Measurements from ENCODE around the gene DCK. TPM values are rescaled to one million over a fixed set of nuclear protein-coding genes. Genes with fewer than 3 reads are reported as not detected.
"Not testable (repeated sequence)": the region's sequence is repeated elsewhere in the genome, so short reads cannot be mapped to it uniquely, and the experiment has no call there.

The DCK gene
- total RNA-seq, 1 donor, result 38.4 TPM

DNA sequence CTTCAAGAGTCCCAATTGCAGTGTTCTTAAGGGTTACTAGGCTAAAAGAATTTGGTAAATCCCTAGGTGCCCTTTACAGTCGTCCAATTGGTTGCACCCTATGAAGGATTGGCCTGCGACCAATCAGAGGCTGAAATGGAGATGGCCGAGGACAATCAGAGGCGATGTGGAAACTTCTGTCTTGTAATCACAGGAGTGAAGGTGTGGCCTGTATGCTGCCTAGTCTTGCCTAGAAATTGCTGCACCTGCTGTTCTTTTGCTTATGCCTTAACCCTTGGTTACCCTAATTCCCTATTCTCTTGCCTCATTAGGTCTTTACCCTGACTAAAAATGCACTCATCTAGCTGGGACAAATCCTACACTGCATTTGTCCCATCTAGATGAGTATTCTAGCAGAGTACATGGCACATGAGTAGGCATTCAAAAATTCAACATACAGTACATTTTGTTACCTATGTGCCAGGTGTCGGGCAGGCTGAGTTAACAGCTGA is 1.0 kb upstream of the DCK start:
- H3K9me3 ChIP-seq (ENCODE audit: low read depth, low read length), result no peaks in the 10 kb centered on the region
- no peak overlapping the region for H3K4me3 ChIP-seq (ENCODE audit: low read length)
- H3K27me3 ChIP-seq (ENCODE audit: insufficient read depth, low read length), result no peaks in the 10 kb centered on the region
- H3K4me1 ChIP-seq (ENCODE audit: insufficient read depth, low read length), result peaks cover 36% of the 10 kb centered on the region

DNA sequence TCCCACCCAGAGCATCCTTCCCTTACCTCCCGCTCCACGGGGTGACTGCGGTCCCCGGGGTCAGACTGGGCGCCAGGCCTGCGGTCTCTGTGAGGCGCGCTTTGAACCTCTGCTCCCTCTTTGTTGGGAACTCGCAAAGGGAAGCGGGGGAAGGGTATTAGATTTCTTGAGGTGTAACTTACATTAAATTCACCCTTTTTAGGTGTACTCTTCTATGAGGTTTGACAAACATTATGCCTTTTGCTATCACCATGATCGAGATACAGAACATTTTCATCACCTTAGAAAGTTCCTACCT is 569 bp downstream of the DCK start:
- Histone ChIP-seq H3K9me3 (ENCODE audit: low read depth, low read length) (no peaks in the 10 kb centered on the region), H3K4me1 (ENCODE audit: insufficient read depth, low read length) (peaks cover 46% of the 10 kb centered on the region), H3K27me3 (ENCODE audit: insufficient read depth, low read length) (no peaks in the 10 kb centered on the region), H3K4me3 (ENCODE audit: low read length) (peak overlapping the region; percentile 91)

DNA sequence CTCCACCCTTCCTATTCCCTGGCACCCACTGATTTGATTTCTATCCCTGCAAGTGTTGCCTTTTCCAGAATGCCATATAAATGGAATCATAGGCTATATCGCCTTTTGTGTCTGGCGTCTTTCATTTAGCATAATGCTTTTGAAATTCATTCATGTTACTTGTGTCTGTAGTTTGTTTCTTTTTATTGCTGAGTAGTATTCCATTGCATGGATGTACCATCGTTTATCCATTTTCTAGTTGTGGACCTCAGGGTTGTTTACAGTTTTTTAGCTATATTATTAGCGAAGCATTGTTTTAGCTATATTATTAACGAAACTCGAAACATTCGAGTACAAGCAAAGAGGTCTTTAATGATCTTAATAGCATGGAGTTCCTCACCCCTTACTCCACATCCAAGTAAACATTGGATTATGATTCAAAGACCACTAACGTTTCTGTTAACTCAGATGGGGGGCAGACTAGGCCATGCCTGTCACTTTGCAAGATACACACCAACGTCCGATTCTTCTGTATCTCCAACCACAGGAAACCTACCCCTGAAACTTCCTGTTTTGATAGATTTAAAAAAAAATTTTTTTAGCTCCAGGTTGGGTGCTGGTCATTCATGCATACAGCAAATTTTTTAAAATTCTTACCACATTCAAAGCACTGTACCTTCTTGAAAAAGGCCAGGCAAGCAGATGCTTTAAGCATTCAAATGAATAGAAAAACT is 1.1 kb downstream of the DCK start:
- no peaks in the 10 kb centered on the region for H3K27me3 ChIP-seq (ENCODE audit: insufficient read depth, low read length)
- H3K4me1 ChIP-seq (ENCODE audit: insufficient read depth, low read length), result peaks cover 46% of the 10 kb centered on the region
- no peaks in the 10 kb centered on the region for H3K9me3 ChIP-seq (ENCODE audit: low read depth, low read length)
- peak overlapping the region; percentile 91 for H3K4me3 ChIP-seq (ENCODE audit: low read length)

DNA sequence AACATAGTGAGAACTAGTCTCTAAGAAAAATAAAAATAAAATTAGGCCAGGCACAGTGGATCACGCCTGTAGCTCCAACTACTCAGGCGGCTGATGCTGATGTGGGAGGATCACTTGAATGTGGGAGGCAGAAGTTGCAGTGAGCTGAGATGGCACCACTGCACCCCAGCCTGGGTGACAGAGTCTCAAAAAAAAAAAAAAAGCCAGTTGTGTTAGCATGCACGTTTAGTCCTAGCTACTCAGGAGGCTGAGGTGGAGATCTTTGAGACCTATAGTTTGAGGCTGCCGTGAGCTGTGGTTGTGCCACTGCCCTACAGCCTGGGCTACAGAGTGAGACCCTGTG is 2.5 kb downstream of the DCK start:
- Histone ChIP-seq H3K4me1 (ENCODE audit: insufficient read depth, low read length) (peaks cover 46% of the 10 kb centered on the region), H3K9me3 (ENCODE audit: low read depth, low read length) (no peaks in the 10 kb centered on the region), H3K4me3 (ENCODE audit: low read length) (peak overlapping the region; percentile 91), H3K27me3 (ENCODE audit: insufficient read depth, low read length) (no peaks in the 10 kb centered on the region)

DNA sequence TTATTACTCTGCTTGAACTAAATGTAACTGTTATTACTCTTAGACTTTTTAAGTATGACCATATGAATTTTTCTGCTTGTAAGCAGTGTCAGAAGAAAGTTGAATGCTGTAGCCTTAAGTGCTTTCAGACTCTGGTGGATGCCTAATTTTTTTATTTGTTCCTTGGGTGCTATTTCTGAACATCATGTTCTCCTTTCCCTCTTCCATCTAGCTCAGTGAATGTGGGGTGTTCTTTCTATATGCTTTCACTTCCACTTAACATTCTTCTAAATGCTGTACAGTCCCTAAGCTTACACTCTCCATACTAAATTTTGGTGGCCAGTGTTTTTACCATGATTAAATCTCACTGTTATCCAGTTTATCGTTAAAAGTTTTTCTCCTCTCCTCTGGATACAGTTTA is 3.6 kb downstream of the DCK start:
- no peak overlapping the region for H3K4me3 ChIP-seq (ENCODE audit: low read length)
- peaks cover 49% of the 10 kb centered on the region for H3K4me1 ChIP-seq (ENCODE audit: insufficient read depth, low read length)
- H3K27me3 ChIP-seq (ENCODE audit: insufficient read depth, low read length), result no peaks in the 10 kb centered on the region
- H3K9me3 ChIP-seq (ENCODE audit: low read depth, low read length), result no peaks in the 10 kb centered on the region

DNA sequence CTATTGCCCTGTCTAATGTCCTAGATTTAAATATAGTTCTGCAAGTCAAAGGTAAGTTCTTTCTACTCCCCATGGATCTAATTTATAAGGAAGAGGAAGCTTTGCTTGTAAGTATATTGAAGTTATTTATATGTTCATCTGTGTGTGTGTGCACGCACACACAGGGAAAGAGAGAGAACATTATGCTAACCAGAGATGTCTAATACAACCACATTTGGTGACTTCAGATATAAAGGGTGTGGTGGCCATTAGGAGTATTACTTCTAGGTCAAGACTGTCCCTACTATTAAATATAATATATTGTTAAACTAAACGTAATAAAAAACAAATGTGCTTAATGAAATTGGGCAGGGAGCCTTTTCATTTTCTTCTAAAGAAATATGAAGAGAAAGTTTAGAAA is 4.1 kb downstream of the DCK start:
- H3K4me1 ChIP-seq (ENCODE audit: insufficient read depth, low read length), result peaks cover 48% of the 10 kb centered on the region
- no peak overlapping the region for H3K4me3 ChIP-seq (ENCODE audit: low read length)
- H3K27me3 ChIP-seq (ENCODE audit: insufficient read depth, low read length), result no peaks in the 10 kb centered on the region
- H3K9me3 ChIP-seq (ENCODE audit: low read depth, low read length), result no peaks in the 10 kb centered on the region

DNA sequence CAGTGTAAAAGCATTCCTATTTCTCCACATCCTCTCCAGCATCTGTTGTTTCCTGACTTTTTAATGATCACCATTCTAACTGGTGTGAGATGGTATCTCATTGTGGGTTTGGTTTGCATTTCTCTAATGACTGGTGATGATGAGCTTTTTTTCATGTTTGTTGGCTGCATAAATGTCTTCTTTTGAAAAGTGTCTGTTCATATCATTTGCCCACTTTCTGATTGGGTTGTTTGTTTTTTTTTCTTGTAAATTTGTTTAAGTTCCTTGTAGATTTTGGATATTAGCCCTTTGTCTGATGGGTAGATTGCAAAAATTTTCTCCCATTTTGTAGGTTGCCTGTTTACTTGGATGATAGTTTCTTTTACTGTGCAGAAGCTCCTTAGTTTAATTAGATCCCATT is 6.2 kb downstream of the DCK start:
- not testable (repeated sequence) for H3K9me3 ChIP-seq (ENCODE audit: low read depth, low read length); H3K27me3 ChIP-seq (ENCODE audit: insufficient read depth, low read length); H3K4me3 ChIP-seq (ENCODE audit: low read length)
- peaks cover 55% of the 10 kb centered on the region for H3K4me1 ChIP-seq (ENCODE audit: insufficient read depth, low read length)

DNA sequence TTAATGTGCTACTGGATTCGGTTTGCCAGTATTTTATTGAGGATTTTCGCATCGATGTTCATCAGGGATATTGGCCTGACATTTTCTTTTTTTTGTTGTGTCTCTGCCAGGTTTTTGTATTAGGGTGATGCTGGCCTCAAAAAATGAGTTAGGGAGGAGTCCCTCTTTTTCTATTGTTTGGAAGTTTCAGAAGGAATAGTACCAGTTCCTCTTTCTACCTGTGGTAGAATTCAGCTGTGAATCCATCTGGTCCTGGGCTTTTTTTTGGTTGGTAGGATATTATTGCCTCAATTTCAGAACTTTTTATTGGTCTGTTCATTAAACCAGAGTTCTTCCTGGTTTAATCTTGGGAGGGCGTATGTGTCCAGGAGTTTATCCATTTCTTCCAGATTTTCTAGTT is 7.9 kb downstream of the DCK start:
- not testable (repeated sequence) for H3K4me3 ChIP-seq (ENCODE audit: low read length); H3K9me3 ChIP-seq (ENCODE audit: low read depth, low read length); H3K27me3 ChIP-seq (ENCODE audit: insufficient read depth, low read length)
- peaks cover 55% of the 10 kb centered on the region for H3K4me1 ChIP-seq (ENCODE audit: insufficient read depth, low read length)

DNA sequence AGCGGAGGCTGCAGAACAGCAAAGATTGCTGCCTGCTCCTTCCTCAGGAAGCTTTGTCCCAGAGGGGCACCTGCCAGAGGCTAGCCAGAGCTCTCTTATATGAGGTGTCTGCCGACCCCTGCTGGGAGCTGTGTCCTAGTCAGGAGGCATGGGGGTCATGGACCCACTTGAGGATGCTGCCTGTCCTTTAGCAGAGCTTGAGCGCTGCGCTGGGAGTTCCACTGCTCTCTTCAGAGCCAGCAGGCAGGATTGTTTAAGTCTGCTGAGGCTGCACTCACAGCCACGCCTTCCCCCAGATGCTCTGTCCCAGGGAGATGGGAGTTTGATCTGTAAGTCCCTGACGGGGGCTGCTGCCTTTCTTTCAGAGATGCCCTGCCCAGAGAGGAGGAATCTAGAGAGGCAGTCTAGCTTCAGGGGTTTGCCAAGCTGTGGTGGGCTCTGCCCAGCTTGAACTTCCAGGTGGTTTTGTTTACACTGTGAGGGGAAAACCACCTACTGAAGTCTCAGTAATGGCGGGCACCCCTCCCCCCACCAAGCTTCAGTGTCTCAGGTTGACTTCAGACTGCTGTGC is 10.9 kb downstream of the DCK start:
- H3K9me3 ChIP-seq (ENCODE audit: low read depth, low read length), result no peaks in the 10 kb centered on the region
- no peak overlapping the region for H3K4me3 ChIP-seq (ENCODE audit: low read length)
- H3K4me1 ChIP-seq (ENCODE audit: insufficient read depth, low read length), result peaks cover 39% of the 10 kb centered on the region
- no peaks in the 10 kb centered on the region for H3K27me3 ChIP-seq (ENCODE audit: insufficient read depth, low read length)

DNA sequence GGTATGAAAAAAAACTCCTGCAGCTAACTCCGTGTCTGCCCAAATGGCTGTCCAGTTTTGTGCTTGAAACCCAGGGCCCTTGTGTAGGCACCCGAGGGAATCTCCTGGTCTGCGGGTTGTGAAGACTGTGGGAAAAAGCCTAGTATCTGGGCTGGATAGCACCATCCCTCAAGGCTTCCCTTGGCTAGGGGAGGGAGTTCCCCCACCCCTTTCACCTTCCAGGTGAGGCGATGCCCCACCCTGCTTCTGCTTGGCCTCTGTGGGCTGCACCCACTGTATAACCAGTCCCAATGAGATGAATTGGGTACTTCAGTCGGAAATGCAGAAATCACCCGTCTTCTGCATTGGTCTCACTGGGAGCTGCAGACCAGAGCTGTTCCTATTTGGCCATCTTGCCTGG is 11.6 kb downstream of the DCK start:
- H3K9me3 ChIP-seq (ENCODE audit: low read depth, low read length); H3K27me3 ChIP-seq (ENCODE audit: insufficient read depth, low read length); H3K4me3 ChIP-seq (ENCODE audit: low read length): not testable (repeated sequence)
- peaks cover 44% of the 10 kb centered on the region for H3K4me1 ChIP-seq (ENCODE audit: insufficient read depth, low read length)

DNA sequence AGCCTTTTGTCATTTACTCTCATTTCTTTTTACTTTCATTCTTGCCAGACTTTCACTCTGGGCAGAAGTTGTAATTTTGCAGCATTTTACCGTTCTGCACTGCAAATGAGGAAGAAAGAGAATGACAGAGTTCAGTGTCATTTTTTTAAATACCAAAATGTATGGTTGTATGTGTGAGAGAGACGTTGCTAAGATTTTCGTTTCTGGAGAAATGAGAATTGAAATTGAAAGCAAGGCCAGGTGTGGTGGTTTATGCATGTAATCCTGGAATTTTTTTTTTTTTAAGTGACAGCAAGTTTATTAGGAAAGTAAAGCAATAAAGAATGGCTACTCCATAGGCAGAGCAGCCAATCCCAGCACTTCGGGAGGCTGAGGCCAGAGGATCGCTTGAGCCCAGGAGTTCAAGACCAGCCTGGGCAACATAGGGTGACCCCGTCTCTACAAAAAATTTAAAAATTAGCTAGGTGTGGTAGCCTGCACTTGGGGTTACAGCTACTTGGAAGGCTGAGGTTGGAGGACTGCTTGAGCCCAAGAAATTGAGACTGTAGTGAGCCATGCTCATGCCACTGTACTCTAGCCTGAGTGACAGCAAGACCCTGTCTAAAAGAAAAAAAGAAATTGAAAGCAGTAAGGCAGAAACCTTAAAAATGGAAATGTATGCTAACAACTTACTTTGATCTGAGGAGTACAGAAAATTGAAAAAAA is 12.9 kb downstream of the DCK start:
- H3K4me1 ChIP-seq (ENCODE audit: insufficient read depth, low read length), result peaks cover 44% of the 10 kb centered on the region
- H3K27me3 ChIP-seq (ENCODE audit: insufficient read depth, low read length), result no peaks in the 10 kb centered on the region
- H3K4me3 ChIP-seq (ENCODE audit: low read length), result no peak overlapping the region
- no peaks in the 10 kb centered on the region for H3K9me3 ChIP-seq (ENCODE audit: low read depth, low read length)

DNA sequence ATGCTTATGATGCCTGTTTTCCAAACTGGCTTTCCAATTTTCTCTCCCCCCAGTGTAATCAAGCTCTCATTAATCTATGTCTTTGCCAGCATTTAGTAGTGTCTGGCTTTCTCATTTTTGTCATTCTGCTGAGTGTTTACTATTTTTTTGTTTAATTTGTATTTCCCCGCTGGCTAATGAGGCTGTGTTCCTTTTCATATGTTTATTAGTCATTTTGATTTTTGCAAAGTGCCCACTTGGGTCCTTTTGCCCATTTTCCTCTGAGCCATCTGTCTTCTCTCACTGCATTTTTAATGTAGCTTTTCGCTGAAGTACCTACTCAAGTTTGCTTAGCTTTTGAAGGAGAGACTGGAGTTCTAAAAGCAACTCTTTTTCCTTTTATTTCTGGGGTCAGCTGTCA is 14.7 kb downstream of the DCK start:
- Histone ChIP-seq H3K9me3 (ENCODE audit: low read depth, low read length) (no peaks in the 10 kb centered on the region), H3K4me1 (ENCODE audit: insufficient read depth, low read length) (peaks cover 41% of the 10 kb centered on the region), H3K27me3 (ENCODE audit: insufficient read depth, low read length) (no peaks in the 10 kb centered on the region), H3K4me3 (ENCODE audit: low read length) (no peak overlapping the region)

DNA sequence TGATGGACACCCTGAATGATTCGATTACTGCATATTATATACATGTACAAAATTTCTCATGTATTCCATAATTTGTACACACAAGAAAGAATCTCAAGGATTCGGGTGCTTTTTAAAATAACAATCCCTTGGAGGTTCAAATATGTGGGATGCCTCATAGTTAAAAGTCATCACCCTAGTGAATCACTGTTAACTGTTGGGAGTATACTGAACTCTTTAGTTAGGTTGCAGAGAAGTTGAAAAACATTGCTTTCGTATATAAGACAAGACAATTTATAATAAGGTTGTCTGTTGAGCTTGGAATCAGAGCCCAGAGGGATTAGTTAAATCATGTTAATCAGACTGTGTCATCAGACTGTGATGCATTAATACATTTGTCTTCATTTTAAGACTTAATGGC is 15.6 kb downstream of the DCK start:
- no peak overlapping the region for H3K4me3 ChIP-seq (ENCODE audit: low read length)
- H3K4me1 ChIP-seq (ENCODE audit: insufficient read depth, low read length), result peaks cover 32% of the 10 kb centered on the region
- no peaks in the 10 kb centered on the region for H3K9me3 ChIP-seq (ENCODE audit: low read depth, low read length)
- no peaks in the 10 kb centered on the region for H3K27me3 ChIP-seq (ENCODE audit: insufficient read depth, low read length)

DNA sequence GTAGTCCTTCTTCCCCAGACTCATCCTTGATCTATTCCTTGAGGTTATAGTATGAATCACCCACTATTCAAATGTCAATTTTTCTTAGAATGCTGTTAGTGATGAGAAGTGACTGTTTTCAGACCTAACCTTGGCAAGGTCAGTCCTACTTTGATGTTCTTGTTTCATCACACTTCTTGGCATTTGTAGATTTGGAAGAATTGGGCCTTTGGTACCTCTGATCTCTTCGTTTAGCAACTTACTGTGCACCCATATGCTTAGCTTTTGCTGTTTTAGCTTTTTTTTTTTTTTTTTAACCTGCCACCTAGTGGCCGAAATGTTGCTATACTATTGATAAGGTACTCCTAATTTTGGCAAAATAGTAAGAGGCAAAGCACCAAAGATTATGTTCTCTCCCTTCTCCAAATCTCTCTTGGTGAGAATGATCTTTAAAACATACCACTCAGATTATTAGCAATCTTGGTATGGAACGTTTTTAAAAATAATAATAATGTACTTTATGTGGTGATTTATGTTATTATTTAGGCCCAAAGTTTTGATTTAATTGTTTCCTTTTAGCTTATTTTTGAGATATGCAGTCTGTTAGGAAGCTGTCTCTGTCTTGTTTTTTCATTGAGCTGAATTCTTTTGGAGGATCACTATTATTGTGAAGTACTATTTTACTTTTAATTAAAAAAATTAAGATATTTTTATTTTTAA is 16.6 kb downstream of the DCK start:
- Histone ChIP-seq H3K27me3 (ENCODE audit: insufficient read depth, low read length) (no peaks in the 10 kb centered on the region), H3K9me3 (ENCODE audit: low read depth, low read length) (no peaks in the 10 kb centered on the region), H3K4me3 (ENCODE audit: low read length) (no peak overlapping the region), H3K4me1 (ENCODE audit: insufficient read depth, low read length) (peaks cover 23% of the 10 kb centered on the region)

DNA sequence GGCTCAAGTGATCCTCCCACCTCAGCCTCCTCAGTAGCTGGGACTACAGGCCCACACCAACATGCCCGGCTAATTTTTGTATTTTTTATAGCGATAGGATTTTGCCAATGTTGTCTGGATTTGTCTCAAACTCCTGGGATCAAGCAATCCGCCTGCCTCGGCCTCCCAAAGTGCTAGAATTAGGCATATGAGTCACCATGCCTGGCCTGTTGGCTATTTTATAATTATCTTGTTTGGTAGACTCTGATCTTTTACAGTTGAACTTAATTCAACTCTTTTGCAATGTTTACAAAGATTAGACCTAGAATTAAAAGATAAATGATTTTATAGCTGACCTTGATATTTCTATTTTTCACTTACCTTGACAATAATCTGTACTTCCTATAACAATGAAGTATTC is 18.0 kb downstream of the DCK start:
- Histone ChIP-seq H3K4me1 (ENCODE audit: insufficient read depth, low read length) (peaks cover 8% of the 10 kb centered on the region), H3K27me3 (ENCODE audit: insufficient read depth, low read length) (no peaks in the 10 kb centered on the region), H3K4me3 (ENCODE audit: low read length) (no peak overlapping the region), H3K9me3 (ENCODE audit: low read depth, low read length) (no peaks in the 10 kb centered on the region)
